NOMO-1 (cell line): Measurements from ENCODE around the gene NUDT9.
"Not testable (repeated sequence)": the region's sequence is repeated elsewhere in the genome, so short reads cannot be mapped to it uniquely, and the experiment has no call there.

Source experiments
- DNase-seq, 2 experiments: peaks; one replicate each; lab custom pipeline; 2025; ENCODE audit not compliant: unreplicated experiment in 2 of 2; lab: John Stamatoyannopoulos, UW

The NUDT9 gene

GRCh38 chr4:87406902-87407301 is 15.5 kb upstream of the NUDT9 start:
- not testable (repeated sequence) for DNase-seq

GRCh38 chr4:87409420-87409939 is 12.9 kb upstream of the NUDT9 start:
- DNase-seq = no peak

- DNase-seq = no peak
Observed at GRCh38 chr4:87410157-87410556, 12.2 kb upstream of the NUDT9 start.

- DNase-seq = no peak
Observed at GRCh38 chr4:87410679-87411078, 11.7 kb upstream of the NUDT9 start.

- DNase-seq = no peak
Observed at GRCh38 chr4:87414816-87415215, 7.6 kb upstream of the NUDT9 start.

- DNase-seq = no peak
Observed at GRCh38 chr4:87416965-87417364, 5.4 kb upstream of the NUDT9 start.

GRCh38 chr4:87418410-87418809 is 4.0 kb upstream of the NUDT9 start:
- not testable (repeated sequence) for DNase-seq

- no peak for DNase-seq
Observed at GRCh38 chr4:87419578-87420249, 2.7 kb upstream of the NUDT9 start.

GRCh38 chr4:87420276-87420830 is 2.0 kb upstream of the NUDT9 start:
- no peak for DNase-seq

- no peak for DNase-seq
Observed at GRCh38 chr4:87423317-87424098, 1.1 kb downstream of the NUDT9 start.

GRCh38 chr4:87424099-87424543 is 1.7 kb downstream of the NUDT9 start:
- DNase-seq = not testable (repeated sequence)

GRCh38 chr4:87425711-87426110 is 3.3 kb downstream of the NUDT9 start:
- DNase-seq = no peak

- DNase-seq = no peak
Observed at GRCh38 chr4:87426865-87427517, 4.6 kb downstream of the NUDT9 start.

- no peak for DNase-seq
Observed at GRCh38 chr4:87427518-87427868, 5.1 kb downstream of the NUDT9 start.

GRCh38 chr4:87428979-87429378 is 6.6 kb downstream of the NUDT9 start:
- DNase-seq = no peak

- DNase-seq = no peak
Observed at GRCh38 chr4:87430038-87430437, 7.7 kb downstream of the NUDT9 start.

GRCh38 chr4:87433342-87433741 is 11.0 kb downstream of the NUDT9 start:
- no peak for DNase-seq

- DNase-seq = no peak
Observed at GRCh38 chr4:87442889-87443288, 20.5 kb downstream of the NUDT9 start.

- DNase-seq = no peak
Observed at GRCh38 chr4:87444741-87445140, 22.4 kb downstream of the NUDT9 start.

- no peak for DNase-seq
Observed at GRCh38 chr4:87445964-87446363, 23.6 kb downstream of the NUDT9 start.

- not testable (repeated sequence) for DNase-seq
Observed at GRCh38 chr4:87446375-87446774, 24.0 kb downstream of the NUDT9 start.
